WTC11 (cell line): ENCODE data around the gene MANBA. TPM values are rescaled to one million over a fixed set of nuclear protein-coding genes. Genes with fewer than 3 reads are reported as not detected.

Experiments used
- ATAC-seq: fragments of 200-7000 bp; cut with Tn5 transposase; 2 replicates; pipeline ENCODE4 v1.10.0; 2021; ENCODE audit warnings: mild to moderate bottlenecking, moderate library complexity
- CTCF ChIA-PET: fragments of 300-600 bp; sonication (Branson Sonifier 250); formaldehyde crosslinking; loops from one replicate; lab custom pipeline; 2021; ENCODE audit warnings: antibody characterized with exemption; lab: Charles Lee
- POLR2A ChIA-PET: fragments of 350-600 bp; sonication (Branson Sonifier 250); formaldehyde crosslinking; loops from one replicate; lab custom pipeline; 2021; ENCODE audit warnings: antibody characterized with exemption; lab: Charles Lee
- DNase-seq: peaks from one replicate; pipeline ENCODE4 v3.0.0; 2021; ENCODE audit warnings: low spot score
- H3K27ac Mint-ChIP-seq: 2 replicates; pipeline ENCODE4 v1.8.0; 2021; ENCODE audit warnings: mixed read lengths
- H3K27me3 Mint-ChIP-seq: 2 replicates; pipeline ENCODE4 v1.8.0; 2021; ENCODE audit warnings: low read depth, mild to moderate bottlenecking, moderate library complexity, mixed read lengths
- H3K36me3 Mint-ChIP-seq: 2 replicates; pipeline ENCODE4 v1.8.0; 2021; ENCODE audit warnings: mixed read lengths
- H3K4me1 Mint-ChIP-seq: 2 replicates; pipeline ENCODE4 v1.8.0; 2022; ENCODE audit warnings: mixed read lengths
- H3K4me3 Mint-ChIP-seq: 2 replicates; pipeline ENCODE4 v1.8.0; 2021; ENCODE audit warnings: mild to moderate bottlenecking, moderate library complexity, mixed read lengths
- H3K9me3 Mint-ChIP-seq: 2 replicates; pipeline ENCODE4 v1.8.0; 2021; ENCODE audit warnings: mixed read lengths
- CREB1 ChIP-seq: sonication (generic); formaldehyde crosslinking; IDR thresholded peaks from 2 replicates; pipeline ENCODE4 v1.8.0; 2023; ENCODE audit warnings: mild to moderate bottlenecking, missing genetic modification reagents
- CREM ChIP-seq: sonication (generic); formaldehyde crosslinking; IDR thresholded peaks from 2 replicates; pipeline ENCODE4 v1.8.1; 2022; ENCODE audit warnings: mild to moderate bottlenecking, missing genetic modification reagents, moderate library complexity
- ELF4 ChIP-seq: sonication (generic); formaldehyde crosslinking; IDR thresholded peaks from 2 replicates; pipeline ENCODE4 v1.8.1; 2022; ENCODE audit warnings: low read depth, mild to moderate bottlenecking, moderate library complexity, missing genetic modification reagents
- EMX1 ChIP-seq: fragments of 250-450 bp; sonication (Bioruptor Pico); IDR thresholded peaks from 2 replicates; pipeline ENCODE4 v1.8.0; 2021; ENCODE audit warnings: mild to moderate bottlenecking
- ESRRA ChIP-seq: sonication (generic); formaldehyde crosslinking; IDR thresholded peaks from 2 replicates; pipeline ENCODE4 v1.8.1; 2022; ENCODE audit warnings: mild to moderate bottlenecking, missing genetic modification reagents, borderline replicate concordance
- FOXJ3 ChIP-seq: sonication (generic); formaldehyde crosslinking; IDR thresholded peaks from 2 replicates; pipeline ENCODE4 v1.9.0; 2021; ENCODE audit warnings: missing genetic modification reagents, mild to moderate bottlenecking, borderline replicate concordance
- FOXK1 ChIP-seq: sonication (generic); formaldehyde crosslinking; IDR thresholded peaks from 2 replicates; pipeline ENCODE4 v1.8.0; 2022; ENCODE audit warnings: mild to moderate bottlenecking, moderate library complexity, missing genetic modification reagents
- KAT7 ChIP-seq: sonication (generic); formaldehyde crosslinking; IDR thresholded peaks from 2 replicates; pipeline ENCODE4 v1.8.1; 2023; ENCODE audit warnings: missing genetic modification reagents, mild to moderate bottlenecking, borderline replicate concordance
- NFATC4 ChIP-seq: fragments of 250-450 bp; sonication (Bioruptor Pico); IDR thresholded peaks from 2 replicates; pipeline ENCODE4 v1.9.0; 2021; ENCODE audit warnings: mild to moderate bottlenecking
- NFE2L1 ChIP-seq: sonication (generic); formaldehyde crosslinking; IDR thresholded peaks from 2 replicates; pipeline ENCODE4 v1.8.1; 2023; ENCODE audit warnings: missing genetic modification reagents
- NR3C1 ChIP-seq: sonication (generic); formaldehyde crosslinking; conservative IDR thresholded peaks from 2 replicates; pipeline ENCODE4 v1.8.1; 2023; ENCODE audit warnings: low read depth, mild to moderate bottlenecking, missing genetic modification reagents
- OVOL2 ChIP-seq: fragments of 250-450 bp; sonication (Bioruptor Pico); IDR thresholded peaks from 2 replicates; pipeline ENCODE4 v1.9.0; 2021; ENCODE audit warnings: mild to moderate bottlenecking, borderline replicate concordance
- SP1 ChIP-seq: sonication (generic); formaldehyde crosslinking; conservative IDR thresholded peaks from 2 replicates; pipeline ENCODE4 v1.8.1; 2022; ENCODE audit warnings: missing genetic modification reagents
- TCF7 ChIP-seq: sonication (generic); formaldehyde crosslinking; IDR thresholded peaks from 2 replicates; pipeline ENCODE4 v1.8.0; 2022; ENCODE audit warnings: mild to moderate bottlenecking, low read depth, missing genetic modification reagents, moderate library complexity
- TP53 ChIP-seq: sonication (generic); formaldehyde crosslinking; IDR thresholded peaks from 2 replicates; pipeline ENCODE4 v1.8.1; 2023; ENCODE audit warnings: mild to moderate bottlenecking, missing genetic modification reagents
- ZNF121 ChIP-seq: sonication (generic); formaldehyde crosslinking; IDR thresholded peaks from 2 replicates; pipeline ENCODE4 v1.8.0; 2023; ENCODE audit warnings: missing genetic modification reagents
- ZNF232 ChIP-seq: sonication (generic); formaldehyde crosslinking; IDR thresholded peaks from 2 replicates; pipeline ENCODE4 v1.8.0; 2022; ENCODE audit warnings: mild to moderate bottlenecking, missing genetic modification reagents
- ZNF396 ChIP-seq: fragments of 250-450 bp; sonication (Bioruptor Pico); IDR thresholded peaks from 2 replicates; pipeline ENCODE4 v1.8.0; 2021; ENCODE audit warnings: mild to moderate bottlenecking, moderate library complexity, borderline replicate concordance
- ZNF425 ChIP-seq: fragments of 250-450 bp; sonication (Bioruptor Pico); conservative IDR thresholded peaks from 2 replicates; pipeline ENCODE4 v1.9.0; 2021; ENCODE audit warnings: mild to moderate bottlenecking
- ZNF671 ChIP-seq: fragments of 250-450 bp; sonication (Bioruptor Pico); IDR thresholded peaks from 2 replicates; pipeline ENCODE4 v1.8.0; 2021; ENCODE audit warnings: mild to moderate bottlenecking
- total RNA-seq: library from RNA; stranded (reverse); gene quantifications from 3 replicates; pipeline ENCODE4 v1.2.3, GENCODE V29; 2021
- TF ChIP-seq, protein P1 (sequence below): sonication (generic); formaldehyde crosslinking; IDR thresholded peaks from 2 replicates; pipeline ENCODE4 v1.8.0; 2022; ENCODE audit warnings: mild to moderate bottlenecking, missing genetic modification reagents
- TF ChIP-seq, protein P2 (sequence below): sonication (generic); formaldehyde crosslinking; IDR thresholded peaks from 2 replicates; pipeline ENCODE4 v1.8.1; 2022; ENCODE audit warnings: mild to moderate bottlenecking, missing genetic modification reagents, moderate library complexity, borderline replicate concordance
- TF ChIP-seq, protein P3 (sequence below): sonication (generic); formaldehyde crosslinking; IDR thresholded peaks from 2 replicates; pipeline ENCODE4 v1.8.0; 2022; ENCODE audit warnings: mild to moderate bottlenecking, missing genetic modification reagents
- TF ChIP-seq, protein P4 (sequence below): fragments of 250-450 bp; sonication (Bioruptor Pico); IDR thresholded peaks from 2 replicates; pipeline ENCODE4 v1.9.0; 2021; ENCODE audit warnings: mild to moderate bottlenecking

The MANBA gene
- total RNA-seq, 1 experiment from 2014 or later = 35.1 TPM

- no peaks in the 10 kb centered on the region for H3K9me3 Mint-ChIP-seq
- no peak for TF ChIP-seq ESRRA (CRISPR knock-in tag)
- TF ChIP-seq, protein P1, sequence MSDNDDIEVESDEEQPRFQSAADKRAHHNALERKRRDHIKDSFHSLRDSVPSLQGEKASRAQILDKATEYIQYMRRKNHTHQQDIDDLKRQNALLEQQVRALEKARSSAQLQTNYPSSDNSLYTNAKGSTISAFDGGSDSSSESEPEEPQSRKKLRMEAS (CRISPR knock-in tag) = no peak
- TF ChIP-seq KAT7 = no peak
- no peak for TF ChIP-seq SP1 (CRISPR knock-in tag)
- TF ChIP-seq NFATC4 (CRISPR knock-in tag) = no peak
- no peak for TF ChIP-seq OVOL2 (CRISPR knock-in tag)
- no peak for TF ChIP-seq ZNF232 (CRISPR knock-in tag)
- TF ChIP-seq, protein P2, sequence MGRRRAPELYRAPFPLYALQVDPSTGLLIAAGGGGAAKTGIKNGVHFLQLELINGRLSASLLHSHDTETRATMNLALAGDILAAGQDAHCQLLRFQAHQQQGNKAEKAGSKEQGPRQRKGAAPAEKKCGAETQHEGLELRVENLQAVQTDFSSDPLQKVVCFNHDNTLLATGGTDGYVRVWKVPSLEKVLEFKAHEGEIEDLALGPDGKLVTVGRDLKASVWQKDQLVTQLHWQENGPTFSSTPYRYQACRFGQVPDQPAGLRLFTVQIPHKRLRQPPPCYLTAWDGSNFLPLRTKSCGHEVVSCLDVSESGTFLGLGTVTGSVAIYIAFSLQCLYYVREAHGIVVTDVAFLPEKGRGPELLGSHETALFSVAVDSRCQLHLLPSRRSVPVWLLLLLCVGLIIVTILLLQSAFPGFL (CRISPR knock-in tag) = no peak
- no peak for TF ChIP-seq TCF7 (CRISPR knock-in tag)
- H3K27ac Mint-ChIP-seq = peak overlapping the region; percentile 29
- H3K4me3 Mint-ChIP-seq = no peak overlapping the region
- no peaks in the 10 kb centered on the region for H3K27me3 Mint-ChIP-seq
- ATAC-seq (no peak), DNase-seq (no peak)
- CTCF ChIA-PET = interaction anchor here (1.0 kb wide), 1 partner anchor 87 kb away, joined by 3 read pairs; no protein-coding TSS in a partner anchor
- H3K36me3 Mint-ChIP-seq = peaks cover 26% of the 10 kb centered on the region
- POLR2A ChIA-PET = no interaction called here
- no peaks in the 10 kb centered on the region for H3K4me1 Mint-ChIP-seq
Observed at GRCh38 chr4:102665527-102665926, 95.2 kb downstream of the MANBA start.

- DNase-seq (no peak), ATAC-seq (no peak)
- ChIA-PET POLR2A (no interaction called here), CTCF (no interaction called here)
- Mint-ChIP-seq H3K27me3 (no peaks in the 10 kb centered on the region), H3K36me3 (peaks cover 19% of the 10 kb centered on the region), H3K4me1 (no peaks in the 10 kb centered on the region), H3K4me3 (no peak overlapping the region), H3K27ac (no peak overlapping the region), H3K9me3 (no peaks in the 10 kb centered on the region)
- no peak for TF ChIP-seq ELF4 (CRISPR knock-in tag)
- TF ChIP-seq NR3C1 (CRISPR knock-in tag) = no peak
- no peak for TF ChIP-seq ZNF396 (CRISPR knock-in tag)
- TF ChIP-seq NFATC4 (CRISPR knock-in tag) = no peak
- TF ChIP-seq ZNF425 (CRISPR knock-in tag) = no peak
- TF ChIP-seq TP53 (CRISPR knock-in tag) = no peak
- TF ChIP-seq, protein P3, sequence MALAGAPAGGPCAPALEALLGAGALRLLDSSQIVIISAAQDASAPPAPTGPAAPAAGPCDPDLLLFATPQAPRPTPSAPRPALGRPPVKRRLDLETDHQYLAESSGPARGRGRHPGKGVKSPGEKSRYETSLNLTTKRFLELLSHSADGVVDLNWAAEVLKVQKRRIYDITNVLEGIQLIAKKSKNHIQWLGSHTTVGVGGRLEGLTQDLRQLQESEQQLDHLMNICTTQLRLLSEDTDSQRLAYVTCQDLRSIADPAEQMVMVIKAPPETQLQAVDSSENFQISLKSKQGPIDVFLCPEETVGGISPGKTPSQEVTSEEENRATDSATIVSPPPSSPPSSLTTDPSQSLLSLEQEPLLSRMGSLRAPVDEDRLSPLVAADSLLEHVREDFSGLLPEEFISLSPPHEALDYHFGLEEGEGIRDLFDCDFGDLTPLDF (CRISPR knock-in tag) = no peak
- TF ChIP-seq FOXK1 (CRISPR knock-in tag) = no peak
- no peak for TF ChIP-seq NFE2L1
- TF ChIP-seq CREM = no peak
- no peak for TF ChIP-seq CREB1
- TF ChIP-seq, protein P4, sequence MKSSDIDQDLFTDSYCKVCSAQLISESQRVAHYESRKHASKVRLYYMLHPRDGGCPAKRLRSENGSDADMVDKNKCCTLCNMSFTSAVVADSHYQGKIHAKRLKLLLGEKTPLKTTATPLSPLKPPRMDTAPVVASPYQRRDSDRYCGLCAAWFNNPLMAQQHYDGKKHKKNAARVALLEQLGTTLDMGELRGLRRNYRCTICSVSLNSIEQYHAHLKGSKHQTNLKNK = no peak
- no peak for TF ChIP-seq ZNF121 (CRISPR knock-in tag)
- no peak for TF ChIP-seq ZNF671 (CRISPR knock-in tag)
- no peak for TF ChIP-seq EMX1 (CRISPR knock-in tag)
- no peak for TF ChIP-seq FOXJ3 (CRISPR knock-in tag)
Observed at GRCh38 chr4:102663073-102663472, 97.7 kb downstream of the MANBA start.
